Natural killer cell treated with Interleukin-12 subunit alpha and Interleukin-12 subunit beta and Interleukin-15 and Interleukin-18, amount 100 ng/mL, for 72 hours (primary cell): ENCODE measurements around the gene CHRM1. TPM values are rescaled to one million over a fixed set of nuclear protein-coding genes. Genes with fewer than 3 reads are reported as not detected.

Experiments
- ATAC-seq, 2 donors: fragments of 150-1000 bp; cut with Tn5 transposase in 1 of 2; sonication (Bioruptor Pico), chemical (Tn5 transposase) in 1 of 2; 2 replicates each; pipeline ENCODE4 v1.10.0; 2021
- DNase-seq: peaks from one replicate; pipeline ENCODE4 v3.0.0; 2022; ENCODE audit warnings: low spot score
- H3K27ac Mint-ChIP-seq, 2 donors: 1 replicate in 1 of 2; 2 replicates in 1 of 2; pipeline ENCODE4 v1.8.0; 2022; ENCODE audit warnings: mixed read lengths in 2 of 2, mild to moderate bottlenecking in 1 of 2, moderate library complexity in 1 of 2
- H3K27me3 Mint-ChIP-seq, 2 donors: 1 replicate in 1 of 2; 2 replicates in 1 of 2; pipeline ENCODE4 v1.8.0; 2022; ENCODE audit warnings: mixed read lengths in 2 of 2
- H3K36me3 Mint-ChIP-seq: one replicate; pipeline ENCODE4 v1.8.0; 2022; ENCODE audit warnings: mixed read lengths
- H3K4me1 Mint-ChIP-seq, 2 donors: 1 replicate in 1 of 2; 2 replicates in 1 of 2; pipeline ENCODE4 v1.8.0; 2022; ENCODE audit warnings: low read depth in 2 of 2, mixed read lengths in 2 of 2, mild to moderate bottlenecking in 1 of 2
- H3K4me3 Mint-ChIP-seq: one replicate; pipeline ENCODE4 v1.8.0; 2022; ENCODE audit warnings: mixed read lengths
- H3K9me3 Mint-ChIP-seq: 2 replicates; pipeline ENCODE4 v1.8.0; 2022; ENCODE audit warnings: mixed read lengths
- total RNA-seq, 2 donors: library from RNA; stranded (reverse); gene quantifications; one replicate each; pipeline ENCODE4 v1.2.3, GENCODE V29; 2022

CHRM1 gene
- total RNA-seq, 2 donors from 2014 or later, result not detected

DNA sequence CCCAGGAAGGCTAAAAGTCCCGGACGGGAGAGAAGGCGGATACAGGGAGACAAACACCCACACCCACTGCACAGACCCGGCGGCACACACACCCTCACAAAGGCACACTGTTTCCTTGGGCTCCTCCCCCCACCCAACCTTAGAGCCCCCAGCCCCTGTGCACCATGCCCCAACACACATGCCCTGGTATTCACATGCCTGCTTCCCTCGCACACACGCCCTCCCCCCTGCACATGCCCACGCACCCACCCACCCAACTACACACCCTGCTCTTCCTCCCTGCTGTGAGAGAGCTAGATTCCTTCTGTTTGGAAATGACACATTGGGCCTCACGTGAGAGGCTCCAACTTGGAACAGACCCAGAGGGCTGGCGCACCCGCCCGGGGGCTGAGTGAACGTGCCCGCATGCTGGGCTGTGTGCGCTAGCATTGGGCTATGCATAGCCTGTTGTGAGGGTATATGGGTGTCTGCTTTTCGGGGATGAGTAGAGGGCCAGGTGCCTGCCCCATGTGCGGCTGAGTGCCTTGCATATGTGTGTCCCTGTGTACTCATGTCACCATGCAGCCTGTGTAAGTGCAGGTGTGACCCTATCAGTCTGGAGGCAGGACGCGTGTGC lies 518 bp upstream of the CHRM1 start:
- Mint-ChIP-seq H3K4me1 (peaks cover 0 to 14% of the 10 kb centered on the region in 2 donors), H3K36me3 (no peaks in the 10 kb centered on the region), H3K27ac (no peak overlapping the region), H3K4me3 (no peak overlapping the region), H3K9me3 (no peaks in the 10 kb centered on the region), H3K27me3 (peaks cover 18 to 31% of the 10 kb centered on the region in 2 donors)
- ATAC-seq, result no peak
- no peak for DNase-seq

DNA sequence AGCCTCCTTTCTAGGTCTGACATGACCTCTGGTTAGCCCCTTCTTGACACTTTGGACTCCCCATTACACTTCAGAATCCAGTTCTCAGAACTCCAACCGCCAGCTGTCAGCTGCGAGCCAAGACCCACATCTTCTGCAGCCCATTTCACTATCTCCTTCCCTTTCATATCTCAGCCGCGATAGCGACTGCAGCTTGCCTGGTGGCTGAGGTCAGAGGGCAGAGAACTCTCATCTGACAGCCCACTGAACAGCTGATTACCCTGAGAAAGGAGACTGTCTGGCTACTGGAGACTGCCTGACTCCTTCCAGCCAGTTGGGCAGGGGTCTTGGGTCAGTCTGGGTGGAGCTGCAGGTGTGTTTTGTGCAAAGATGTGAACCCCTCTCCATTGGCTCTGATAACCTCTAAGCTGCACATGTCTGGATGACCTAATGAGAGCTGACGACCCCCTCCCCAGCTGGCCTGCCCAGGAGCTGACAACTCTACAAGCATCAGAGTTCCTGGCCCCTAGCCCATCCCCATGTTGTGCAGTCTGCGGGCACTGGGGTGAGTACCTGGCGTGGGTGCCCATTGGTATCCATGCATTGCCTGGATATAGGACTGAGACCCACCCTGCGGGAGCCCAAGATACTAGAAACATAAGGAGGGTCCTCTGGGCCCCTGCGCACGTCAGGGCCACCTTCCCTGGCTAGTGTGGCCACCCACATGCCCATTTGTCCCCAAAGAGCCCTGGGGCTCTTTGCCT lies 1.1 kb downstream of the CHRM1 start:
- H3K27ac Mint-ChIP-seq, result no peak overlapping the region
- no peak overlapping the region for H3K4me3 Mint-ChIP-seq
- H3K9me3 Mint-ChIP-seq, result no peaks in the 10 kb centered on the region
- no peak for ATAC-seq
- DNase-seq, result no peak
- H3K27me3 Mint-ChIP-seq, result peaks cover 11 to 27% of the 10 kb centered on the region in 2 donors
- peaks cover 0 to 8% of the 10 kb centered on the region in 2 donors for H3K4me1 Mint-ChIP-seq
- no peaks in the 10 kb centered on the region for H3K36me3 Mint-ChIP-seq

DNA sequence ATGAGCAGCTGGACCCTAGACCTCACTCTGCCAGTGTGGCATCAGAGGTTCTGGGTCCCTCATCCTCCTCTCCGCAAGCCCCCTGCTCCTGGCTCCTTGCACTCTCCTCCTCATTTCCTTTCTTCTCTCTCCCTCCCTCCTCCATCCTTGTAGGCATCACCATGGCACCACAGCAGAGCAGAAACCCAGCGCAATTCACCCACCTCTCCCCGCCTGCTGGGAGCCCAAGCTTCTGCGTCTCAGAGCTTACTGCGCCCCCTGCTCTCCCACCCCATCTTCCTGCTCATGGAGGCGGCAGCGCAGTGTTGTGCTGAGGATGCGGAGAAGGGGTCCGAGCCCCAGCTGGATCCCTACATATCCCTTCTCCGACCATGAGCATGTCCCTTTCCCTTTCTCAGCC lies 1.7 kb downstream of the CHRM1 start:
- Mint-ChIP-seq H3K36me3 (no peaks in the 10 kb centered on the region), H3K4me3 (no peak overlapping the region), H3K9me3 (no peaks in the 10 kb centered on the region), H3K4me1 (peaks cover 0 to 8% of the 10 kb centered on the region in 2 donors), H3K27ac (no peak overlapping the region), H3K27me3 (peaks cover 11 to 27% of the 10 kb centered on the region in 2 donors)
- DNase-seq (no peak), ATAC-seq (no peak)

DNA sequence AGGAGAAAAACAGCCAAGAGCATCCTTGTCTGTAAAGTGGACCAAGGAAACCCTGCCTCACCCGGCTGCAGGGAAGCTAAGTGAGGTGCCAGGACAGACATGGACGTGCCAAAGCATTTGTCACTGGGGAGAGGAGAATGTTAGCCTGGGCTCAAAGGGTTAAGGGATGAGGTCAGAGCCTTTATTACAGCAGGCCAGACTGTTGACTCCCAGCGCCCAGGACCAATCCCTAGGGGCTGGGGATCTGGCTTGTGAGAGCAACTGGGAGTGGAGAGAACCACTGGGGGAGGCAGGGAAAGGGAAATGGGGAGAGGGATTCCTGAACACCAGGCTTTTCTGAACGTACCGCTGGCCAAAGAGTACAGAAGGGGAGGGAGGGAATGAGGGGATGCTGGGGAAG lies 2.6 kb downstream of the CHRM1 start:
- peaks cover 0 to 5% of the 10 kb centered on the region in 2 donors for H3K4me1 Mint-ChIP-seq
- no peak for ATAC-seq
- no peak overlapping the region for H3K27ac Mint-ChIP-seq
- peaks cover 11 to 24% of the 10 kb centered on the region in 2 donors for H3K27me3 Mint-ChIP-seq
- no peaks in the 10 kb centered on the region for H3K36me3 Mint-ChIP-seq
- DNase-seq, result no peak
- no peak overlapping the region for H3K4me3 Mint-ChIP-seq
- no peaks in the 10 kb centered on the region for H3K9me3 Mint-ChIP-seq

GRCh38 chr11:62917906-62918502 lies 3.2 kb downstream of the CHRM1 start:
- Mint-ChIP-seq H3K36me3 (no peaks in the 10 kb centered on the region), H3K27me3 (peaks cover 11 to 22% of the 10 kb centered on the region in 2 donors), H3K4me3 (no peak overlapping the region), H3K27ac (no peak overlapping the region), H3K9me3 (no peaks in the 10 kb centered on the region), H3K4me1 (peaks cover 0 to 3% of the 10 kb centered on the region in 2 donors)
- DNase-seq (no peak), ATAC-seq (no peak)

- Mint-ChIP-seq H3K4me3 (no peak overlapping the region), H3K27ac (no peak overlapping the region), H3K36me3 (no peaks in the 10 kb centered on the region), H3K4me1 (peaks cover 5% of the 10 kb centered on the region in 2 donors), H3K27me3 (peaks cover 0 to 9% of the 10 kb centered on the region in 2 donors), H3K9me3 (no peaks in the 10 kb centered on the region)
- DNase-seq, result no peak
- no peak for ATAC-seq
Observed at GRCh38 chr11:62914416-62914815, 6.7 kb downstream of the CHRM1 start.

- no peak overlapping the region for H3K4me3 Mint-ChIP-seq
- no peaks in the 10 kb centered on the region for H3K36me3 Mint-ChIP-seq
- peaks cover 0 to 6% of the 10 kb centered on the region in 2 donors for H3K27me3 Mint-ChIP-seq
- ATAC-seq (no peak), DNase-seq (no peak)
- peak overlapping the region in 1 of 2 donors; percentile 35 for H3K27ac Mint-ChIP-seq
- no peaks in the 10 kb centered on the region for H3K9me3 Mint-ChIP-seq
- H3K4me1 Mint-ChIP-seq, result peaks cover 5% of the 10 kb centered on the region in 2 donors
Observed at GRCh38 chr11:62912268-62912667, 8.9 kb downstream of the CHRM1 start.

GRCh38 chr11:62911137-62912130 lies 9.7 kb downstream of the CHRM1 start:
- Mint-ChIP-seq H3K27ac (no peak overlapping the region), H3K27me3 (peaks cover 0 to 6% of the 10 kb centered on the region in 2 donors), H3K4me3 (no peak overlapping the region), H3K4me1 (peaks cover 5% of the 10 kb centered on the region in 2 donors), H3K36me3 (no peaks in the 10 kb centered on the region), H3K9me3 (no peaks in the 10 kb centered on the region)
- DNase-seq (no peak), ATAC-seq (no peak)

GRCh38 chr11:62910141-62910882 lies 10.9 kb downstream of the CHRM1 start:
- no peak overlapping the region for H3K4me3 Mint-ChIP-seq
- H3K27me3 Mint-ChIP-seq, result peaks cover 7% of the 10 kb centered on the region in 2 donors
- peaks cover 7 to 10% of the 10 kb centered on the region in 2 donors for H3K4me1 Mint-ChIP-seq
- ATAC-seq (no peak), DNase-seq (no peak)
- H3K36me3 Mint-ChIP-seq, result no peaks in the 10 kb centered on the region
- H3K9me3 Mint-ChIP-seq, result no peaks in the 10 kb centered on the region
- no peak overlapping the region for H3K27ac Mint-ChIP-seq

GRCh38 chr11:62909107-62909894 lies 11.9 kb downstream of the CHRM1 start:
- DNase-seq, result no peak
- Mint-ChIP-seq H3K4me1 (peaks cover 10 to 13% of the 10 kb centered on the region in 2 donors), H3K9me3 (no peaks in the 10 kb centered on the region), H3K4me3 (no peak overlapping the region), H3K27me3 (peaks cover 7% of the 10 kb centered on the region in 2 donors), H3K36me3 (no peaks in the 10 kb centered on the region), H3K27ac (no peak overlapping the region)
- no peak for ATAC-seq

DNA sequence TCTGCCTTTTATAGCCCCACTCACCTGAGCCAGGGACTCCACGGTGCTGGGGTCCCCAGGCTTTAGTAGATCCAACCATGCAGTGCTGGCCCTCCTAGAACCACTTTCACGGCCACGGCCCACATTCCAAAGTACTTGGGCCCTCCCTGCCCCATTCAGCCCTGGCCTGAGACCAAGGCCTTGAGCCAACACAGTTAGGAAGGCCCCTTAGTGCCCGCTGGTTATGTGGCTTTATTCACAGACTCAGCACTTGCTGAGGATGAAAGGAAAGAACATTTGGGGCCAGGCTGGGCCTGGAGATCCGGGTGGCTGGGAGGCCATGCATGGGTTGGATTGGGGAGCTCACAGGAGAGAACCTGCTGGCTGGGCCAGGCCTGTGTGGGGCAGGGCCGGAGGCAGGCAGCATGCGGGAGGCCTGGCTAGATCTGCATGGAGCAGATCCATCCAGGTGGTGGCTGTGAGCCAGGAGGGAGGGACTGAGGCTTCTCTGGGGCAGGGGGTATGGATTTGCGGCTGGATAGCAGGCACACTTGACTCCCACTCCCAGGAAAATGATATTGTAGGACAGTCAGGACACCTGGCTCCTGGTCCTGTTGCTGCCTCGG lies 12.6 kb downstream of the CHRM1 start:
- H3K4me1 Mint-ChIP-seq, result peaks cover 10 to 13% of the 10 kb centered on the region in 2 donors
- peaks cover 7 to 11% of the 10 kb centered on the region in 2 donors for H3K27me3 Mint-ChIP-seq
- ATAC-seq, result no peak
- H3K36me3 Mint-ChIP-seq, result no peaks in the 10 kb centered on the region
- H3K27ac Mint-ChIP-seq, result no peak overlapping the region
- no peaks in the 10 kb centered on the region for H3K9me3 Mint-ChIP-seq
- DNase-seq, result no peak
- H3K4me3 Mint-ChIP-seq, result no peak overlapping the region
